Keratinocyte (primary cell): ENCODE measurements around the gene TMPRSS4. TPM values are rescaled to one million over a fixed set of nuclear protein-coding genes. Genes with fewer than 3 reads are reported as not detected.

Source experiments
- DNase-seq: peaks from one replicate; pipeline ENCODE4 v3.0.0-alpha.2; 2011; ENCODE audit warnings: low read depth, missing footprints, low spot score
- FAIRE-seq: peaks from 2 replicates; lab custom pipeline; 2011; peaks lifted over from hg19 to GRCh38; lab: Jason Lieb, UNC
- H2AFZ ChIP-seq: 2 replicates; pipeline ENCODE4 v1.6.0; 2012; ENCODE audit warnings: low read length, control low read depth, inconsistent platforms; ENCODE audit not compliant: control insufficient read depth
- H3K27ac ChIP-seq: 2 replicates; pipeline ENCODE4 v1.5.1; 2011; ENCODE audit warnings: low read length; ENCODE audit not compliant: control insufficient read depth, insufficient read depth
- H3K27me3 ChIP-seq: 3 replicates; pipeline ENCODE4 v1.6.0; 2011; ENCODE audit warnings: low read length; ENCODE audit not compliant: control insufficient read depth, insufficient read depth; ENCODE audit errors: extremely low read depth
- H3K36me3 ChIP-seq, 2 experiments: 2 replicates in 1 of 2; 3 replicates in 1 of 2; pipeline ENCODE4 v1.5.1; 2011; ENCODE audit warnings: low read length in 2 of 2, mild to moderate bottlenecking in 1 of 2; ENCODE audit not compliant: control insufficient read depth in 2 of 2, insufficient read depth in 2 of 2; ENCODE audit errors: extremely low read depth in 1 of 2
- H3K4me1 ChIP-seq: 3 replicates; pipeline ENCODE4 v1.5.1; 2011; ENCODE audit warnings: low read length; ENCODE audit not compliant: control insufficient read depth, insufficient read depth; ENCODE audit errors: extremely low read depth
- H3K4me2 ChIP-seq: 3 replicates; pipeline ENCODE4 v1.6.0; 2011; ENCODE audit warnings: low read depth, low read length; ENCODE audit not compliant: control insufficient read depth, insufficient read depth; ENCODE audit errors: extremely low read depth
- H3K4me3 ChIP-seq, 3 experiments: fragments of 200-600 bp in 1 of 3; sonication (generic) in 1 of 3; 2 replicates in 2 of 3; 3 replicates in 1 of 3; pipeline ENCODE4 v1.5.1; 2011 to 2016; ENCODE audit warnings: low read length in 3 of 3, mild to moderate bottlenecking in 3 of 3, control low read depth in 2 of 3, inconsistent platforms in 1 of 3, low read depth in 1 of 3, mixed read lengths in 1 of 3, mixed run types in 1 of 3, moderate library complexity in 1 of 3; ENCODE audit not compliant: control insufficient read depth in 2 of 3, insufficient read depth in 2 of 3; ENCODE audit errors: extremely low read depth in 1 of 3
- H3K79me2 ChIP-seq: 2 replicates; pipeline ENCODE4 v1.6.0; 2012; ENCODE audit warnings: low read length; ENCODE audit not compliant: control insufficient read depth, insufficient read depth
- H3K9ac ChIP-seq: 3 replicates; pipeline ENCODE4 v1.6.0; 2011; ENCODE audit warnings: low read length; ENCODE audit not compliant: control insufficient read depth, insufficient read depth; ENCODE audit errors: extremely low read depth
- H3K9me1 ChIP-seq: 3 replicates; pipeline ENCODE4 v1.6.0; 2011; ENCODE audit warnings: low read length; ENCODE audit not compliant: control insufficient read depth, insufficient read depth; ENCODE audit errors: extremely low read depth
- H3K9me3 ChIP-seq: 2 replicates; pipeline ENCODE4 v1.5.1; 2012; ENCODE audit warnings: low read depth, low read length; ENCODE audit not compliant: control insufficient read depth
- H4K20me1 ChIP-seq: 3 replicates; pipeline ENCODE4 v1.6.0; 2011; ENCODE audit warnings: low read length; ENCODE audit not compliant: control insufficient read depth, insufficient read depth; ENCODE audit errors: extremely low read depth
- CTCF ChIP-seq, 3 experiments: IDR thresholded peaks in 1 of 3; conservative IDR thresholded peaks in 1 of 3; optimal IDR thresholded peaks in 1 of 3; 2 replicates in 2 of 3; 3 replicates in 1 of 3; pipeline versions ENCODE3 to v1.5.1; 2011; ENCODE audit warnings: low read length in 3 of 3, mild to moderate bottlenecking in 3 of 3, moderate library complexity in 2 of 3, control low read depth in 1 of 3, inconsistent platforms in 1 of 3; ENCODE audit not compliant: insufficient read depth in 2 of 3; ENCODE audit errors: extremely low read depth in 1 of 3
- EZH2 ChIP-seq: IDR thresholded peaks from one replicate; pipeline ENCODE4 v1.6.1; 2012; ENCODE audit warnings: inconsistent platforms, mild to moderate bottlenecking, low read length, moderate library complexity
- dilution Hi-C: fragments of 300-500 bp; cut with MboI; formaldehyde crosslinking; loops from one replicate; pipeline ENCODE4 v1.7.0; 2020; ENCODE audit warnings: low sequenced_read_pairs; ENCODE audit not compliant: extremely low pct_ligation_motif_present
- polyA plus RNA-seq, 5 experiments: library from polyadenylated mRNA; depleted of rRNA in 3 of 5; stranded (reverse) in 3 of 5; stranded (forward) in 1 of 5; unstranded in 1 of 5; fragments of >200 nt; gene quantifications; 1 replicate in 1 of 5; 2 replicates in 3 of 5; 3 replicates in 1 of 5; pipeline versions ENCODE4 v1.2.1 to v1.2.3, GENCODE V29; 2011 to 2012; ENCODE audit warnings: missing spikeins in 2 of 5, low read depth in 1 of 5, low replicate concordance in 1 of 5

Gene TMPRSS4
- polyA plus RNA-seq, 1 donor (not counting 4 experiments of a cell fraction or from before 2014, with no cell fraction given): 1.2 TPM

- Histone ChIP-seq H3K79me2 (no peaks in the 10 kb centered on the region), H3K9ac (no peak overlapping the region), H3K27ac (no peak overlapping the region), H3K27me3 (no peaks in the 10 kb centered on the region), H3K36me3 (no peaks in the 10 kb centered on the region), H3K4me3 (no peak overlapping the region), H4K20me1 (no peaks in the 10 kb centered on the region), H3K9me1 (no peaks in the 10 kb centered on the region), H3K9me3 (no peaks in the 10 kb centered on the region), H3K4me1 (peaks cover 30% of the 10 kb centered on the region), H2AFZ (no peak overlapping the region), H3K4me2 (no peak overlapping the region)
- FAIRE-seq (no peak), DNase-seq (no peak)
- dilution Hi-C loops: no loop called here
- TF ChIP-seq CTCF (optimal IDR thresholded peaks at IDR 0.05 in 1 of 3, IDR thresholded peaks at IDR 0.05 in 1 of 3, conservative IDR thresholded peaks at IDR 0.05 in 1 of 3; ENCODE audit: extremely low read depth in 1 of 3, insufficient read depth in 2 of 3, low read length in 3 of 3) (no peak), EZH2 (no peak)
These were observed 2.6 kb downstream of the TMPRSS4 start for GRCh38 chr11:118079491-118079890.

DNA sequence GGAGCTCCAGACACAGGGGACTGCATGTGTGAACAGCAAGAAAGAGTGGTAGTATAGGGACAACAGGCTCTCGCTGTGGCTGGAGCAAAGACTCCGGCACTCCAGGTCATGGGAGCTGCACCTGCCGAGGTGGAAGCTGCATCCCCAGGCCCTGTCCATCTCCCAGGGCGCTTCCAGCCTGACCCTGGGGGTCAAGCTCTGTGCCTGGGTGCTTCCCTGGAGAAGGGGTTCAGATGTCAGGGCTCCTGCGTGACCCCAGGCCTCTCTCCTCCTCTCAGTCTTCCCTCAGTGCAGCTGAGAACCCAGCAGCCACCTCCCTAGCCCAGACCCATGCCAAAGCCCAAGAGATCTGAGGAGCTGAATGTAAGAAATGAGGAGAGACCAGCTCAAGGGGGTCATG lies 3.4 kb downstream of the TMPRSS4 start:
- no peaks in the 10 kb centered on the region for H3K79me2 ChIP-seq
- H3K9me1 ChIP-seq: no peaks in the 10 kb centered on the region
- H3K4me3 ChIP-seq: no peak overlapping the region
- no peak overlapping the region for H3K27ac ChIP-seq
- H3K4me2 ChIP-seq: no peak overlapping the region
- FAIRE-seq (no peak), DNase-seq (no peak)
- H3K36me3 ChIP-seq: no peaks in the 10 kb centered on the region
- TF ChIP-seq EZH2 (no peak), CTCF (optimal IDR thresholded peaks at IDR 0.05 in 1 of 3, IDR thresholded peaks at IDR 0.05 in 1 of 3, conservative IDR thresholded peaks at IDR 0.05 in 1 of 3; ENCODE audit: extremely low read depth in 1 of 3, insufficient read depth in 2 of 3, low read length in 3 of 3) (no peak)
- H3K9me3 ChIP-seq: no peaks in the 10 kb centered on the region
- dilution Hi-C loops: no loop called here
- H3K9ac ChIP-seq: no peak overlapping the region
- no peaks in the 10 kb centered on the region for H3K27me3 ChIP-seq
- peaks cover 22% of the 10 kb centered on the region for H3K4me1 ChIP-seq
- H4K20me1 ChIP-seq: no peaks in the 10 kb centered on the region
- H2AFZ ChIP-seq: no peak overlapping the region
